ENCODE results near the gene PYM1. TPM values are rescaled to one million over a fixed set of nuclear protein-coding genes. Genes with fewer than 3 reads are reported as not detected.
A peak's percentile ranks its signal among the peaks of the same experiment; 100 is the strongest.

PYM1 gene
- total and polyA plus RNA-seq, 2 of the 13 experiments (the other 11 are each of a cell fraction or from before 2014, with no cell fraction given): 44.0 to 51.8 TPM

GRCh38 chr12:55966408-55967281, 39.0 kb upstream of the PYM1 start, which contains the start of gene CDK2:
TSS of gene CDK2 (plus strand) at chr12:55966830. CDS start at chr12:55967009, 179 bp downstream.
- Histone ChIP-seq H3K27me3 (ENCODE audit: control insufficient read depth in 1 of 2, insufficient read depth in 2 of 2, low read length in 2 of 2) (no peaks in the 10 kb centered on the region), H3K9me3 (ENCODE audit: low read length) (no peaks in the 10 kb centered on the region), H4K20me1 (ENCODE audit: insufficient read depth, low read length) (no peaks in the 10 kb centered on the region), H3K4me1 (ENCODE audit: insufficient read depth, low read length) (peaks cover 29% of the 10 kb centered on the region), H3K9ac (ENCODE audit: insufficient read depth, low read depth, low read length) (peak within 1 kb of the TSS; percentile 77), H3K27ac (ENCODE audit: extremely low read length, insufficient read depth, low read length) (peak within 1 kb of the TSS; percentile 69), H3K4me3 (replicated peaks in 1 of 3; ENCODE audit: insufficient read depth in 1 of 3, low read depth in 2 of 3, low read length in 3 of 3) (peak within 1 kb of the TSS; percentile 87 to 93 (median 90)), H3K79me2 (ENCODE audit: insufficient read depth, low read length) (peaks cover 15% of the 10 kb centered on the region), H2AFZ (ENCODE audit: low read length) (peak within 1 kb of the TSS; percentile 79), H3K36me3 (replicated peaks in 1 of 2; ENCODE audit: control insufficient read depth in 1 of 2, insufficient read depth in 2 of 2, low read length in 2 of 2) (peaks cover 2 to 20% of the 10 kb centered on the region in 2 experiments), H3K4me2 (ENCODE audit: low read depth, low read length) (peak within 1 kb of the TSS; percentile 91)
- DNase-seq (ENCODE audit: low spot score): peak; percentile 76
- 1% methylated on average over 21 of the region's 45 CpGs for WGBS (ENCODE audit: low lambda C conversion rate)
- TSS peak; percentile 72 for BruUV-seq (replicated peaks)
- in situ Hi-C loops (cut with HindIII; ENCODE audit: extremely low pct_ligation_motif_present, low pct_unique_long_range_greater_than_20kb): no loop called here
- ATAC-seq: peak; percentile 93
- peak; percentile 69 for FAIRE-seq
- ChIA-PET CTCF (ENCODE audit: low intra/inter-chr PET ratio, low total read pairs) (interaction anchor here (0.8 kb wide), 1 partner anchor 30 kb away, joined by 3 read pairs; the partner anchor contains the start of gene SUOX), POLR2A (no interaction called here)
- intact Hi-C loops (cut with micrococcal nuclease; ENCODE audit: unreplicated experiment): no loop called here
- TF ChIP-seq STAG1 (CRISPR knock-in tag; IDR thresholded peaks at IDR 0.05): no peak
- TF ChIP-seq TSC22D2 (CRISPR knock-in tag; IDR thresholded peaks at IDR 0.05; ENCODE audit: borderline replicate concordance): no peak
- no peak for TF ChIP-seq ZBTB20 (CRISPR knock-in tag; IDR thresholded peaks at IDR 0.05; ENCODE audit: borderline replicate concordance, low read depth)
- TF ChIP-seq SMARCC2 (IDR thresholded peaks at IDR 0.05): no peak
- no peak for TF ChIP-seq FOXO4 (CRISPR knock-in tag; conservative IDR thresholded peaks at IDR 0.05)
- TF ChIP-seq STAT6 (CRISPR knock-in tag; IDR thresholded peaks at IDR 0.05; ENCODE audit: borderline replicate concordance): no peak
- no peak for TF ChIP-seq ZNF720 (CRISPR knock-in tag; IDR thresholded peaks at IDR 0.05)
- TF ChIP-seq JARID2 (CRISPR knock-in tag; IDR thresholded peaks at IDR 0.05; ENCODE audit: insufficient replicate concordance): no peak
- TF ChIP-seq ZFP36 (IDR thresholded peaks at IDR 0.05; ENCODE audit: borderline replicate concordance, low read depth, low read length, partially characterized antibody): no peak
- TF ChIP-seq NCOA1 (CRISPR knock-in tag; IDR thresholded peaks at IDR 0.05): no peak
- TF ChIP-seq SIX4 (CRISPR knock-in tag; IDR thresholded peaks at IDR 0.05): no peak
- TF ChIP-seq, protein P1, sequence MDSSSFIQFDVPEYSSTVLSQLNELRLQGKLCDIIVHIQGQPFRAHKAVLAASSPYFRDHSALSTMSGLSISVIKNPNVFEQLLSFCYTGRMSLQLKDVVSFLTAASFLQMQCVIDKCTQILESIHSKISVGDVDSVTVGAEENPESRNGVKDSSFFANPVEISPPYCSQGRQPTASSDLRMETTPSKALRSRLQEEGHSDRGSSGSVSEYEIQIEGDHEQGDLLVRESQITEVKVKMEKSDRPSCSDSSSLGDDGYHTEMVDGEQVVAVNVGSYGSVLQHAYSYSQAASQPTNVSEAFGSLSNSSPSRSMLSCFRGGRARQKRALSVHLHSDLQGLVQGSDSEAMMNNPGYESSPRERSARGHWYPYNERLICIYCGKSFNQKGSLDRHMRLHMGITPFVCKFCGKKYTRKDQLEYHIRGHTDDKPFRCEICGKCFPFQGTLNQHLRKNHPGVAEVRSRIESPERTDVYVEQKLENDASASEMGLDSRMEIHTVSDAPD (CRISPR knock-in tag; IDR thresholded peaks at IDR 0.05): no peak
- TF ChIP-seq MAFG (CRISPR knock-in tag; IDR thresholded peaks at IDR 0.05): no peak
- TF ChIP-seq NFE2L2 (IDR thresholded peaks at IDR 0.05; ENCODE audit: low read length): no peak
- TF ChIP-seq RFX3 (CRISPR knock-in tag; IDR thresholded peaks at IDR 0.05): no peak

All from HepG2 (cell line).